Aorta (tissue), 5 donors: ENCODE measurements around the gene NT5C1B. TPM values are rescaled to one million over a fixed set of nuclear protein-coding genes. Genes with fewer than 3 reads are reported as not detected.
"Not testable (repeated sequence)": the region's sequence is repeated elsewhere in the genome, so short reads cannot be mapped to it uniquely, and the experiment has no call there.

Source experiments
- ATAC-seq: fragments of 200-7000 bp; cut with Tn5 transposase; one replicate; pipeline ENCODE4 v1.9.1; 2022; ENCODE audit warnings: moderate library complexity; ENCODE audit not compliant: low FRiP score
- DNase-seq, 2 donors: peaks; one replicate each; pipeline ENCODE4 v3.0.0-alpha.2; 2020
- H3K27ac ChIP-seq, 2 donors: one replicate each; pipeline ENCODE4 v1.5.1; 2013; ENCODE audit warnings: low read length in 2 of 2, mild to moderate bottlenecking in 2 of 2, moderate library complexity in 2 of 2, control low read depth in 1 of 2, inconsistent platforms in 1 of 2, low read depth in 1 of 2
- H3K27me3 ChIP-seq, 2 donors: one replicate each; pipeline ENCODE4 v1.6.1; 2013; ENCODE audit warnings: control low read depth in 1 of 2, low read length in 1 of 2, mild to moderate bottlenecking in 1 of 2, moderate library complexity in 1 of 2; ENCODE audit not compliant: insufficient read depth in 2 of 2, control insufficient read depth in 1 of 2
- H3K36me3 ChIP-seq, 2 donors: one replicate each; pipeline ENCODE4 v1.6.1; 2013; ENCODE audit warnings: control low read depth in 1 of 2, low read length in 1 of 2, mild to moderate bottlenecking in 1 of 2; ENCODE audit not compliant: insufficient read depth in 2 of 2, control insufficient read depth in 1 of 2
- H3K4me1 ChIP-seq, 2 donors: one replicate each; pipeline ENCODE4 v1.6.1; 2013; ENCODE audit warnings: low read length in 2 of 2, control low read depth in 1 of 2, mild to moderate bottlenecking in 1 of 2, moderate library complexity in 1 of 2; ENCODE audit not compliant: insufficient read depth in 2 of 2, control insufficient read depth in 1 of 2
- H3K4me3 ChIP-seq, 2 donors: one replicate each; pipeline ENCODE4 v1.5.1; 2013; ENCODE audit warnings: low read length in 2 of 2, control low read depth in 1 of 2, mild to moderate bottlenecking in 1 of 2
- H3K9me3 ChIP-seq: one replicate; pipeline ENCODE4 v1.6.1; 2013; ENCODE audit warnings: mild to moderate bottlenecking, low read length; ENCODE audit not compliant: control insufficient read depth
- WGBS, 2 donors: extraction: QIAGEN DNeasy Blood & Tissue Kit; methylation state at CpG; one replicate each; pipeline ENCODE4 v1.1.7; 2013; 5-methylcytosine and 5-hydroxymethylcytosine counted together
- intact Hi-C, 2 donors: fragments of 100-400 bp; cut with DNase I; formaldehyde crosslinking; loops; one replicate each; pipeline versions ENCODE4 v1.14.2 to v1.15.0; 2022
- long read RNA-seq, 2 donors: library from polyadenylated mRNA; unstranded; transcript quantifications; one replicate each; pipeline ENCODE4 v2.0.0, GENCODE V29; 2020 to 2021
- polyA plus RNA-seq, 2 donors: library from polyadenylated mRNA; stranded (reverse); fragments of 200-250 nt; gene quantifications; one replicate each; pipeline ENCODE4 v1.2.3, GENCODE V29; 2013
- total RNA-seq, 2 donors: library from RNA; stranded (reverse); fragmentation: NEBNext Ultra II Directional; extraction: Animal tissue kit (Norgen Biotek cat#: 25700); gene quantifications; one replicate each; pipeline ENCODE4 v1.2.1, GENCODE V29; 2021
- donor health status: healthy with polysubstance abuse.
- donor health status: Bipolar disorder and iron deficiency.
- donor health status: DM: no; HTN: no; CAD: no.
- donor health status: DM: no; HTN: no; CAD: no.
- donor health status: DM: yes; HTN: yes; CAD: no.

NT5C1B gene
- total RNA-seq = not detected
- not detected for polyA plus RNA-seq
- long read RNA-seq, donor 1 = 0 reads
- long read RNA-seq, donor 2 = 0 reads

DNA sequence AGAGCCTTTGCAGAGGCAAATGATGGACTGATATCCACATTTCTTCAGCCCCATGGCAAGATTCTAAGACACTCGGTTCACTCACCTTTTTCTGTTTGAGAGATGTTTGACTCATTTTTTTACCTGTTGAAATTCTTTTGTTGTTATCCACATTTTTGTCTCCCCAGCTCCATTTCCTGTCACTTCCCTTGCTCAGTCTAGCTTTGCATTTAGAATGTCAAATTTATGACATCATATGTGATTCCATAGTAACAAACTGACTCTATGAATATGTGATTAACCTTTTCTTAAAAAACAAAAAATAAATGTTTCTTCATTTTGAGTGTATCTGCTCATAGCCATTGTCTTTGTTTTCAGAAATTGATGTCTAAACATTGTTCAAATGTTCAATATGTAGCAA is at the start of gene NT5C1B:
NT5C1B (minus strand) TSS at position 216 of the 400 bp plus-strand sequence; CDS start at position 115, 101 bp downstream.
- intact Hi-C loops = no loop called here
- WGBS, 2 donors = 84 to 98% methylated on average over 1 of the region's 1 CpG
- Histone ChIP-seq H3K4me3 (no peak within 1 kb of the TSS), H3K27ac (no peak within 1 kb of the TSS), H3K4me1 (no peaks in the 10 kb centered on the region), H3K27me3 (no peaks in the 10 kb centered on the region), H3K36me3 (no peaks in the 10 kb centered on the region), H3K9me3 (peaks cover 1% of the 10 kb centered on the region)
- DNase-seq (no peak), ATAC-seq (no peak)

DNA sequence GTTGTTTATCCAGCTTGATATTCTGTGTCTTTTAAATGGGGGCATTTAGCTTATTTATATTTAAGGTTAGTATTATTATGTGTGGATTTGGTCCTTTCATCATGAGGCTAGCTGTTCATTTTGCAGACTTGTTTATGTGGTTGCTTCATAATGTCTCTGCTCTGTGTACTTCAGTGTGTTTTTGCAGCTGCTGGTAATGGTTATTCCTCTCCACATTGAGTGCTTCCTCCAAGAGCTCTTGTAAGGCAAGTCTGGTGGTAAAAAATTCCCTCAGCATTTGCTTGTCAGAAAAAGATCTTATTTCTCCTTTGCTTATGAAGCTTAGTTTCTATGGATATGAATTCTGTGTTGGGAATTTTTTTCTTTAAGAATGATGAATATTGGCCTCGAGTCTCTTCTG is 47.8 kb upstream of the NT5C1B start:
- no peak for DNase-seq
- H3K36me3 ChIP-seq = no peaks in the 10 kb centered on the region
- intact Hi-C loops = no loop called here
- H3K9me3 ChIP-seq = no peaks in the 10 kb centered on the region
- H3K4me1 ChIP-seq = no peaks in the 10 kb centered on the region
- H3K4me3 ChIP-seq = no peak overlapping the region
- H3K27ac ChIP-seq = no peak overlapping the region
- 77 to 88% methylated on average over 1 of the region's 1 CpG for WGBS, 2 donors
- no peaks in the 10 kb centered on the region for H3K27me3 ChIP-seq
- no peak for ATAC-seq

DNA sequence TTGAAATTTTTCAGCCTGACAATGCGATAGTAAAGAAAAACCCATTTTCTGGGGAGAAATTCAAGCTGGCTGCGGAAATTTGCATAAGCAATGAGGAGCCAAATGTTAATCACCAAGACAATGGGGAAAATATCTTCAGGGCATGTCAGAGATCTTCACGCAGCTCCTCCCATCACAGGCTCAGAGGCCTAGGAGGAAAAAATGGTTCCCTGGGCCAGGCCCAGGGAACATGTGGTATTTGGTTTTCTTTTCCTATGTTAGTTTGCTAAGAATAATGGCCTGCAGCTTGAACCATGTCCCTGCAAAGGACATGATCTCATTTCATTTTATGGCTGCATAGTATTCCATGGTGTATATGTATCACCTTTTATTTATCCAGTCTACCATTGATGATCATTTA is 43.3 kb upstream of the NT5C1B start:
- intact Hi-C loops, ATAC-seq, H3K4me1 ChIP-seq: not testable (repeated sequence)

GRCh38 chr2:18630941-18631340 is 41.6 kb upstream of the NT5C1B start:
- no peaks in the 10 kb centered on the region for H3K36me3 ChIP-seq
- H3K4me3 ChIP-seq = no peak overlapping the region
- intact Hi-C loops = no loop called here
- no peak for DNase-seq
- H3K9me3 ChIP-seq = no peaks in the 10 kb centered on the region
- H3K27me3 ChIP-seq = no peaks in the 10 kb centered on the region
- no peak overlapping the region for H3K27ac ChIP-seq
- no peaks in the 10 kb centered on the region for H3K4me1 ChIP-seq
- ATAC-seq = no peak

More for the DNA sequence above, 43.3 kb upstream of the NT5C1B start:
- 96 to 97% methylated on average over 3 of the region's 3 CpGs for WGBS, 2 donors
- H3K27ac ChIP-seq, H3K4me3 ChIP-seq, DNase-seq, H3K9me3 ChIP-seq, H3K36me3 ChIP-seq, H3K27me3 ChIP-seq: not testable (repeated sequence)

DNA sequence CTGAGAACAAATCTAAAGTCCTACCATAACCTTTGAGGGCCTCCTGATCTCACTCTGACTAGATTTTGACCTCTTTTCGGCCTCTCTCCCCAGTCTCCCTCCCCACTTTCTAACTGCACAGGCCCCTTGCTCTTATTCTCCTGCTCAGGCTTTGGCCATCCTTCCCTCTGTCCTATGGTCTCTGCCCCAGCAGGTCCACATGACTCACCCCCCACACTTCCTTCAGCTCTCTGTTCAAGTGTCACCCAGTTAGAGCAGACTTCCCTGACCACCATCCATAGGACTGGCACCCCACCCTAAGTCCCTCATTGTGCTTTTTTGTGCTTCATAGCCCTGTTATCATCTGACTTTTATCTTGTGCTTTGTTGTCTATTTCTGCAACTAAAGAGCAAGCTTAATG is 41.2 kb upstream of the NT5C1B start:
- WGBS, 2 donors = 100% methylated on average over 1 of the region's 1 CpG
- H3K4me1 ChIP-seq = no peaks in the 10 kb centered on the region
- H3K36me3 ChIP-seq = no peaks in the 10 kb centered on the region
- no peak overlapping the region for H3K4me3 ChIP-seq
- intact Hi-C loops = no loop called here
- no peaks in the 10 kb centered on the region for H3K27me3 ChIP-seq
- H3K9me3 ChIP-seq = no peaks in the 10 kb centered on the region
- no peak for ATAC-seq
- no peak for DNase-seq
- H3K27ac ChIP-seq = no peak overlapping the region

- H3K4me3 ChIP-seq = no peak overlapping the region
- H3K27ac ChIP-seq = no peak overlapping the region
- H3K36me3 ChIP-seq = no peaks in the 10 kb centered on the region
- DNase-seq = no peak
- ATAC-seq = no peak
- H3K4me1 ChIP-seq = no peaks in the 10 kb centered on the region
- intact Hi-C loops = no loop called here
- no peaks in the 10 kb centered on the region for H3K9me3 ChIP-seq
- no peaks in the 10 kb centered on the region for H3K27me3 ChIP-seq
These were observed 40.7 kb upstream of the NT5C1B start for GRCh38 chr2:18630101-18630500.

DNA sequence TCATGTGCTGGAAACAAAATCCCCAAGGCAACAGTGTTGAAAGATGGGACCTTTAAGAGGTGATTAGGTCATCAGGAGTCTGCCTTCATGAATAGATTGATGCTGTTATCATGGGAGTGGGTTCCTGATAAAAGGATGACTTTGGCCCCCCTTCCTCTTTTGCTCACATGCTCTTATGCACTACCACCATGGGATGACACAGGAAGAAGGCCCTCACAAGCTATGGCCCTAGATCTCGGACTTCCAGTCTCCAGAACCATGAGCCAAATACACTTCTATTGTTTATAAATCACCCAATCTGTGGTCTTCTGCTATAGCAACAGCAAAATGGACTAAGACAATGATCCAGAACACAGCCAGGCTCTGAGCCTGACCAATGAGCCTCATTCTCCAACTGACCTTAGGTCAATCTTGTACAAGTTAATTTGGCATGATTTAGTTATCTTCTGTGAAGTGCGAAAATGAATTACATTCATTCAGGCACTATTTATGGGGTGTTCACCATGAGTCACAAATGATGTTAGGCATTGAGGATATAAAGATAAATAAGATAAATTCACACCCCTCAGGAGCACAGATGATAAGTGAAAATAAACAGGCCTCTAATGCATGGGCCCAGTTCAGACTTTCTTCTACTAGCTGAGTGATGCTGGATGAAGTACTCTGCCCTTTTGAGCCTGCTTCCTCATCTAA is 37.7 kb upstream of the NT5C1B start:
- H3K4me1 ChIP-seq = no peaks in the 10 kb centered on the region
- no peak overlapping the region for H3K4me3 ChIP-seq
- DNase-seq = no peak
- no peak overlapping the region for H3K27ac ChIP-seq
- 88 to 94% methylated on average over 2 of the region's 2 CpGs for WGBS, 2 donors
- no peaks in the 10 kb centered on the region for H3K9me3 ChIP-seq
- no peaks in the 10 kb centered on the region for H3K36me3 ChIP-seq
- no peaks in the 10 kb centered on the region for H3K27me3 ChIP-seq
- ATAC-seq = peak; percentile 53
- intact Hi-C loops = no loop called here

GRCh38 chr2:18626256-18626668 is 36.9 kb upstream of the NT5C1B start:
- Histone ChIP-seq H3K27ac (no peak overlapping the region), H3K4me1 (no peaks in the 10 kb centered on the region), H3K4me3 (no peak overlapping the region), H3K36me3 (no peaks in the 10 kb centered on the region), H3K27me3 (no peaks in the 10 kb centered on the region), H3K9me3 (no peaks in the 10 kb centered on the region)
- peak; percentile 55 for ATAC-seq
- DNase-seq = no peak
- 49 to 56% methylated on average over 2 of the region's 2 CpGs for WGBS, 2 donors
- intact Hi-C loops = no loop called here

GRCh38 chr2:18625563-18625962 is 36.2 kb upstream of the NT5C1B start:
- Histone ChIP-seq H3K9me3 (no peaks in the 10 kb centered on the region), H3K4me3 (no peak overlapping the region), H3K4me1 (no peaks in the 10 kb centered on the region), H3K36me3 (no peaks in the 10 kb centered on the region), H3K27ac (no peak overlapping the region), H3K27me3 (no peaks in the 10 kb centered on the region)
- intact Hi-C loops = no loop called here
- WGBS, 2 donors = 81 to 90% methylated on average over 3 of the region's 3 CpGs
- ATAC-seq = no peak
- DNase-seq = no peak
